Stimulated activated CD8-positive, alpha-beta memory T cell treated with anti-CD3 and anti-CD28 coated beads, Interleukin-7, amount 100 ng/mL, for 1 hour (primary cell): ENCODE measurements around the gene NOD2.
A peak's percentile ranks its signal among the peaks of the same experiment; 100 is the strongest.

ENCODE experiments used
- DNase-seq, 2 donors: peaks; one replicate each; pipeline ENCODE4 v3.0.0-alpha.2; 2020; ENCODE audit warnings: low read depth in 2 of 2

Gene NOD2

GRCh38 chr16:50717494-50717893 lies 24.1 kb downstream of the NOD2 start:
- DNase-seq: no peak

GRCh38 chr16:50718061-50718760 lies 24.8 kb downstream of the NOD2 start:
- no peak for DNase-seq

- DNase-seq: no peak
Observed at GRCh38 chr16:50718761-50719400, 25.5 kb downstream of the NOD2 start.

GRCh38 chr16:50719401-50720337 lies 26.3 kb downstream of the NOD2 start:
- no peak for DNase-seq

GRCh38 chr16:50721549-50722404 lies 28.4 kb downstream of the NOD2 start:
- DNase-seq: no peak

GRCh38 chr16:50722405-50722737 lies 29.0 kb downstream of the NOD2 start:
- no peak for DNase-seq

GRCh38 chr16:50722960-50723359 lies 29.6 kb downstream of the NOD2 start:
- no peak for DNase-seq

- no peak for DNase-seq
Observed at GRCh38 chr16:50724306-50724705, 30.9 kb downstream of the NOD2 start.

GRCh38 chr16:50731130-50731988 lies 38.0 kb downstream of the NOD2 start:
- no peak for DNase-seq

GRCh38 chr16:50731989-50732832 lies 38.8 kb downstream of the NOD2 start:
- DNase-seq: no peak

GRCh38 chr16:50733468-50733867 lies 40.1 kb downstream of the NOD2 start:
- no peak for DNase-seq

- no peak for DNase-seq
Observed at GRCh38 chr16:50735629-50736122, 42.3 kb downstream of the NOD2 start.

GRCh38 chr16:50736448-50736847 lies 43.0 kb downstream of the NOD2 start:
- no peak for DNase-seq

GRCh38 chr16:50737420-50737959 lies 44.1 kb downstream of the NOD2 start:
- no peak for DNase-seq

- no peak for DNase-seq
Observed at GRCh38 chr16:50739031-50739430, 45.6 kb downstream of the NOD2 start.

- DNase-seq: no peak
Observed at GRCh38 chr16:50740736-50741135, 47.3 kb downstream of the NOD2 start.

- no peak for DNase-seq
Observed at GRCh38 chr16:50741225-50741780, 47.9 kb downstream of the NOD2 start.

GRCh38 chr16:50741781-50742575 lies 48.6 kb downstream of the NOD2 start, which contains the start of gene CYLD:
TSS of gene CYLD (plus strand) at chr16:50742086. CDS start at chr16:50749699, 7,613 bp downstream.
- DNase-seq: peak; percentile 96 to 97
